NB4 (cell line): ENCODE data around the gene TERT.

Source experiments
- DNase-seq: peaks from one replicate; pipeline ENCODE4 v3.0.0; 2010; ENCODE audit warnings: low read depth
- H3K4me3 ChIP-seq: one replicate; pipeline ENCODE4 v1.5.1; 2011; ENCODE audit warnings: mild to moderate bottlenecking, low read depth, low read length, moderate library complexity
- CTCF ChIP-seq: IDR thresholded peaks from one replicate; pipeline ENCODE4 v1.5.1; 2012; ENCODE audit warnings: low read depth, low read length
- MYC ChIP-seq: IDR thresholded peaks from 2 replicates; pipeline ENCODE4 v1.6.1; 2011; ENCODE audit warnings: low read depth, low read length
- POLR2A ChIP-seq: IDR thresholded peaks from 2 replicates; pipeline ENCODE4 v1.6.1; 2011; ENCODE audit warnings: mild to moderate bottlenecking; ENCODE audit not compliant: insufficient read length; ENCODE audit errors: extremely low read depth
- TF ChIP-seq, protein P1 (sequence below): IDR thresholded peaks from 2 replicates; pipeline ENCODE4 v1.6.1; 2011; ENCODE audit warnings: low read depth, low read length

Gene TERT

DNA sequence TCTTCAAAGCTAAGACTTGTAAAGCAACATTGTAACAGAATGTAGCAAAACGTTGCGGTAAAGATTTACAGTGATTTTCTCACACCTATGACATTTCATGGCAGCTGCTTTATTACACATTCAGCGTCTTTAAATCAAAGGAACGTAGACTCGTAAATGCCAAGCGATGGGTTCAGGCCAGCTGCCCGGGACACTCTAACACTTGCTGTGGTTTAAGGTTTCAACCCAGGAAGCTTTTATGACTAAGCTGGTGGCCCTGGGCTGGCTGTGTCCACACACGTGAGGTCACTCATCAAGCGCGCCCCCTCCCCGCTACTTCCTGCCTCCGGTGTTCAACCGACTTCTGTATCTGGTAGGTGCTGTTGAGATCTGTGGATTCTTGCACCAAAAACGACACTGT, 67.2 kb downstream of the TERT start:
- TF ChIP-seq, protein P1, sequence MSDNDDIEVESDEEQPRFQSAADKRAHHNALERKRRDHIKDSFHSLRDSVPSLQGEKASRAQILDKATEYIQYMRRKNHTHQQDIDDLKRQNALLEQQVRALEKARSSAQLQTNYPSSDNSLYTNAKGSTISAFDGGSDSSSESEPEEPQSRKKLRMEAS = peak; percentile 81; the same call in 1 of the 2 replicates
- TF ChIP-seq MYC (no peak; the same call in 1 of the 2 replicates), CTCF (no peak), POLR2A (no peak)
- peak; percentile 61 for DNase-seq
- no peak overlapping the region for H3K4me3 ChIP-seq

DNA sequence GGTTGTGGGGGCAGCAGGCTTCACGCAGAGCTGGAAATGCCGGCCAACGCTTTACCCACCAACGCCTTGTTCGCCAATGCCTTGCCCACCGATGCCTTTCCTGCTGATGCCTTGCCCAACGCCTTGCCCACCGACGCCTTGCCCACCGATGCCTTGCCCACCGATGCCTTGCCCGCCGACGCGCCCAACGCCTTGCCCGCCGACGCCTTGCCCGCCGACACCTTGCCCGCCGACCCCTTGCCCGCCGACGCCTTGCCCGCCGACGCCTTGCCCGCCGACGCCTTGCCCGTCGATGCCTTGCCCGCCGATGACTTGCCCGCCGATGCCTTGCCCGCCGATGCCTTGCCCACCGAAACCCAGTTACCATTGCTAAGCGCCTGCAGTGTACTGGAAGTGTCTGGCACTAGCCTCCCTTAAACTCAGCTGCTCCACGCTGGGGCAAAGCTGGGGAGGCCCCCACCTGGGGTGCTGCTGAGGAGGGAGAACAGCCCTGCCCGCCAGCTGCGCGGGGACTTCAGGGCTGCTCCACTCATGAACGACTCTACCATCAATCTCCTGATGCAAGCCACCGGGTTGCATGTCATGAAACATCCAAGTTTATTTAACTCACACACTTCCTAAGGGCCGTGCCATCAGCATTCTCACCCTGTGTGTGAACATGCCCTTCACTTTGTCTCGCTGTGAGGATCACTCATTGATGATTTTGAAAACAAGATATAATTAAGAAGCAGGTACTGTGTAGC, 67.9 kb downstream of the TERT start:
- no peak for DNase-seq

DNA sequence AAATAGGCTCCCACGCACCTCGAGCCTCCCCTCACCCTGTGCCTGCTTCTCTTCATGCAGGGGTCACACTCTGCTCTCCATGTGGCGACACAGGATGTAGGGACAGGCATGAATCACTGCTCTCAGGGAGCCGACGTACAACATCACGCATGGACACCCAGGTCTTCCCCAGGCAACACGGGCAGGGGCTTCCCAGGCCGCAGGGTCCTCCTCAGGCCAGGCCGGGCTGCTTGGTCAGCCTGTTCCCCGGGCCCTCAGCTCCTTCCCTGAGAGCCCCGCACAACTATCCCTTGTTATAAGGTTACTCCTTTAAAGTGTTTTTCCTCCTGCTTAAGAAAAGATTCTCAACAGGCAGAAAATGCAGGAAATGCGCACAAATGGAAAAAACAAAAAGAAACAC, 68.6 kb downstream of the TERT start:
- TF ChIP-seq CTCF = no peak
- TF ChIP-seq POLR2A = no peak
- TF ChIP-seq MYC = no peak
- TF ChIP-seq, protein P1 = no peak
- no peak for DNase-seq
- H3K4me3 ChIP-seq = no peak overlapping the region

More for the DNA sequence above, 67.9 kb downstream of the TERT start:
- TF ChIP-seq, protein P1 = no peak
- no peak for TF ChIP-seq POLR2A
- TF ChIP-seq MYC = no peak
- TF ChIP-seq CTCF = no peak
- no peak overlapping the region for H3K4me3 ChIP-seq

GRCh38 chr5:1225081-1225480, 69.8 kb downstream of the TERT start, which contains the start of gene SLC6A18:
SLC6A18 (plus strand) TSS chr5:1225381; CDS start chr5:1225478, 97 bp downstream.
- TF ChIP-seq CTCF = no peak
- TF ChIP-seq POLR2A = no peak
- TF ChIP-seq MYC = no peak
- TF ChIP-seq, protein P1 = no peak
- no peak for DNase-seq
- H3K4me3 ChIP-seq = no peak within 1 kb of the TSS

DNA sequence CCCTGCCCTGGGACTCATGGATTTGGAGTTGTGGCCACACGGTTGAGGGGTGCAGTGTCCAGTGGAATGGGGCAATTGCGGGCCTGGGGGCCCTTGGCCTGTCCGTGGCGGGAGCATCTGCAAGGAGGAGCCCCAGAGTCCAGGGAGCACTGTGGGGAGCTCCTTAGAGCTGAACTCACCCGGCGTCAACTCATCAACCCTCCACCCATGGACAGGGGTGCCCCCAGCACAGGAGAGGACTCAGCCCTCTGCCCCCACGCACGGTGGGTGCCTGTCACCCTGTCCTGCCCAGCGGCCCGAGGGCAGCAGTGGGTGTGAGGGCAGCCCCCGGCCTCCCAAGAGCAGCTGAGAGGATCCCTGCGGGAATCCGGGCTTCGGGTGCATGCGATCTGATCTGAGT, 70.2 kb downstream of the TERT start:
- no peak for DNase-seq
- TF ChIP-seq, protein P1 = no peak
- TF ChIP-seq MYC (no peak), POLR2A (no peak), CTCF (no peak)
- no peak overlapping the region for H3K4me3 ChIP-seq
